ENCODE measurements around the gene SDHAF4. TPM values are rescaled to one million over a fixed set of nuclear protein-coding genes. Genes with fewer than 3 reads are reported as not detected.

The SDHAF4 gene
- total RNA-seq, 1 experiment from 2014 or later, result 9.3 TPM

DNA sequence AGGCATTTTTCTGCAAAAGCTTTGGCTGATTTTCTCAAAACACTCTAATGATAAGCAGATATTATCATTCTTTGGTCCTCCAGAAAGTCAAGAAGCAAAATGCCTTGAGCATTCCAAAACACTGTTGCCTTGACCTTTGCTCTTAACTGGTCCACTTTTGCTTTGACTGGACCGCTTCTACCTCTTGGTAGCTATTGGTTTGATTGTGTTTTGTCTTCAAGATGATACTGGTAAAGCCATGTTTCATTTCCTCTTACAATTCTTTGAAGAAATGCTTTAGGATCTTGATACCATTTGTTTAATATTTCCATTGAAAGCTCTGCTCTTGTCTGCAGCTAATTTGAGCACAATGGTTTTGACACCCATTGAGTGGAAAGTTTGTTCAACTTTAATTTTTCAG is 35.6 kb upstream of the SDHAF4 start:
- ChIA-PET CTCF (no interaction called here), POLR2A (ENCODE audit: low non-redundant PET) (no interaction called here)
- H3K36me3 ChIP-seq (ENCODE audit: insufficient read depth, low read length, poor library complexity, severe bottlenecking), result no peaks in the 10 kb centered on the region
- H3K9me3 ChIP-seq (ENCODE audit: low read depth, low read length, poor library complexity, severe bottlenecking), result no peaks in the 10 kb centered on the region
- DNase-seq (ENCODE audit: low spot score), result no peak
- no peak overlapping the region for H3K4me3 ChIP-seq (ENCODE audit: low read depth, low read length, poor library complexity, severe bottlenecking)
- no peaks in the 10 kb centered on the region for H3K4me1 ChIP-seq (ENCODE audit: insufficient read depth, low read length, poor library complexity, severe bottlenecking)
- no TSS peak for BruUV-seq (replicated peaks)
- intact Hi-C loops (cut with micrococcal nuclease; ENCODE audit: unreplicated experiment), result no loop called here
- H3K27me3 ChIP-seq (replicated peaks; ENCODE audit: insufficient read depth, low read depth, low read length, poor library complexity), result no peaks in the 10 kb centered on the region
- H3K27ac ChIP-seq (ENCODE audit: low read depth, low read length, poor library complexity, severe bottlenecking), result no peak overlapping the region
- TF ChIP-seq, protein P1, sequence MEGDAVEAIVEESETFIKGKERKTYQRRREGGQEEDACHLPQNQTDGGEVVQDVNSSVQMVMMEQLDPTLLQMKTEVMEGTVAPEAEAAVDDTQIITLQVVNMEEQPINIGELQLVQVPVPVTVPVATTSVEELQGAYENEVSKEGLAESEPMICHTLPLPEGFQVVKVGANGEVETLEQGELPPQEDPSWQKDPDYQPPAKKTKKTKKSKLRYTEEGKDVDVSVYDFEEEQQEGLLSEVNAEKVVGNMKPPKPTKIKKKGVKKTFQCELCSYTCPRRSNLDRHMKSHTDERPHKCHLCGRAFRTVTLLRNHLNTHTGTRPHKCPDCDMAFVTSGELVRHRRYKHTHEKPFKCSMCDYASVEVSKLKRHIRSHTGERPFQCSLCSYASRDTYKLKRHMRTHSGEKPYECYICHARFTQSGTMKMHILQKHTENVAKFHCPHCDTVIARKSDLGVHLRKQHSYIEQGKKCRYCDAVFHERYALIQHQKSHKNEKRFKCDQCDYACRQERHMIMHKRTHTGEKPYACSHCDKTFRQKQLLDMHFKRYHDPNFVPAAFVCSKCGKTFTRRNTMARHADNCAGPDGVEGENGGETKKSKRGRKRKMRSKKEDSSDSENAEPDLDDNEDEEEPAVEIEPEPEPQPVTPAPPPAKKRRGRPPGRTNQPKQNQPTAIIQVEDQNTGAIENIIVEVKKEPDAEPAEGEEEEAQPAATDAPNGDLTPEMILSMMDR (conservative IDR thresholded peaks at IDR 0.05; ENCODE audit: low read depth, low read length), result no peak
- TF ChIP-seq EZH2 (IDR thresholded peaks at IDR 0.05; ENCODE audit: borderline replicate concordance, low read depth, low read length, poor library complexity, severe bottlenecking), result no peak

DNA sequence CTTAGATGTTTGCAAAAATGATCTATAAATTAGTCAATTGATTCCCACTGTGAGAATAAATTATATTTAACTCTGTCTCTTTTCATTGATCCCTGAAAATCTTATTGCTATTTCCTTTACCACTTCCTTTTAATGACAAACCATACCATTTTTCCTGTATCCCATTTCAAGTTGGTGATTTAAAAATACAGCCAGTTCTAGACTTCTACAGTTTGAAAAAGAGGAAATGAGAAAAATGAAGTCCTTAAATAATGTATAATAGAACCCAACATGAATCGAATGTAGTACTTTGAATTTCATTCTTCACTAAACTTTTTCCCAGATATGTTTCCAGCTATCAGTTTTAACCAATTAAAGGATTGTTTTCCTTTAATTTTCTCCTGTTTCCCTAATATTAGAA is 29.5 kb upstream of the SDHAF4 start:
- ChIA-PET POLR2A (ENCODE audit: low non-redundant PET) (no interaction called here), CTCF (no interaction called here)
- no peak for DNase-seq (ENCODE audit: low spot score)
- Histone ChIP-seq H3K4me3 (ENCODE audit: low read depth, low read length, poor library complexity, severe bottlenecking) (no peak overlapping the region), H3K27me3 (replicated peaks; ENCODE audit: insufficient read depth, low read depth, low read length, poor library complexity) (no peaks in the 10 kb centered on the region), H3K36me3 (ENCODE audit: insufficient read depth, low read length, poor library complexity, severe bottlenecking) (no peaks in the 10 kb centered on the region), H3K9me3 (ENCODE audit: low read depth, low read length, poor library complexity, severe bottlenecking) (no peaks in the 10 kb centered on the region), H3K4me1 (ENCODE audit: insufficient read depth, low read length, poor library complexity, severe bottlenecking) (no peaks in the 10 kb centered on the region), H3K27ac (ENCODE audit: low read depth, low read length, poor library complexity, severe bottlenecking) (no peak overlapping the region)
- intact Hi-C loops (cut with micrococcal nuclease; ENCODE audit: unreplicated experiment), result no loop called here
- no peak for TF ChIP-seq EZH2 (IDR thresholded peaks at IDR 0.05; ENCODE audit: borderline replicate concordance, low read depth, low read length, poor library complexity, severe bottlenecking)
- no TSS peak for BruUV-seq (replicated peaks)

DNA sequence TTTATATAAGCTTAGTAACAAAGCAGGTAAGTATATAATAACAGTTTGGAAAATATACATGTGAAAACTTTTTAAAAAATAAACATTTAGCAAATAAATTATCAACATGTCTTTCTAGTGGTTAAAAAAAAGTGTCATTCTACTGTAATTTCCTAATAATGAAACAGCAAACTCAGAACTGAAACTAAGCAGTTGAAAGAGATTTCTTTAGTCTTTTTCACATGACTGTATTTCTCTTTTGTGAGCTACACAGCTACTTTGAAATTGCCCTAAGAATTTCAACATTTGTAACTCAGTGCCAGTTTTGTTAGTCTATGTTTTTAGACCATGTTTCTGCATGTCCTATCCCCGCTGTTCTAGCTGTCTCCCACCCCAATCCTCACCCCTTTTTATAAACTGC is 28.4 kb upstream of the SDHAF4 start:
- CTCF ChIA-PET, result no interaction called here

DNA sequence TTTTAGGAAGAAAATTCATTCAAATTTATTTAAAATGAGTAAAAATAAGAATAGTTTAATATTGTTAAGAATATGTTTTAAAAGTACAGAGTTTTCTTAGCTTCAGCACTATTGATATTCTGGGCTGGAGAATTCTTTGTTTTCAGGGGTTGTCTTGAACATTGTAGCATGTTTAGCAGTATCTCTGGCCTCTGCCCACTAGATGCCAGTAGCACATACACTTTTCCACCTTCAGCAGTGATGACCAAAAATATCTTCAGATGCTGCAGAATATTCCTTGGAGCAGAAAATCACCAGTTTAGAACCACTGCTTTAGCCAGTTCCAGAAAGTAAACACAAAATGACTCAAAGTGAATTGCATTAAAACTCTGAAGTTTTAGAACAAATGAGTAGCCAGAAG is 19.4 kb upstream of the SDHAF4 start:
- TF ChIP-seq, protein P1 (conservative IDR thresholded peaks at IDR 0.05; ENCODE audit: low read depth, low read length), result peak; percentile 44
- TF ChIP-seq EZH2 (IDR thresholded peaks at IDR 0.05; ENCODE audit: borderline replicate concordance, low read depth, low read length, poor library complexity, severe bottlenecking), result no peak
- no peaks in the 10 kb centered on the region for H3K4me1 ChIP-seq (ENCODE audit: insufficient read depth, low read length, poor library complexity, severe bottlenecking)
- peak; percentile 11 for DNase-seq (ENCODE audit: low spot score)
- no peak overlapping the region for H3K4me3 ChIP-seq (ENCODE audit: low read depth, low read length, poor library complexity, severe bottlenecking)
- H3K36me3 ChIP-seq (ENCODE audit: insufficient read depth, low read length, poor library complexity, severe bottlenecking), result no peaks in the 10 kb centered on the region
- no TSS peak for BruUV-seq (replicated peaks)
- H3K27ac ChIP-seq (ENCODE audit: low read depth, low read length, poor library complexity, severe bottlenecking), result no peak overlapping the region
- ChIA-PET POLR2A (ENCODE audit: low non-redundant PET) (interaction anchor here (0.6 kb wide), 1 partner anchor 134 kb away, joined by 3 read pairs; the partner anchor contains the start of gene FAM135A), CTCF (no interaction called here)
- H3K27me3 ChIP-seq (replicated peaks; ENCODE audit: insufficient read depth, low read depth, low read length, poor library complexity), result no peaks in the 10 kb centered on the region
- H3K9me3 ChIP-seq (ENCODE audit: low read depth, low read length, poor library complexity, severe bottlenecking), result no peaks in the 10 kb centered on the region
- intact Hi-C loops (cut with micrococcal nuclease; ENCODE audit: unreplicated experiment), result no loop called here

More for the DNA sequence above, 28.4 kb upstream of the SDHAF4 start:
- Histone ChIP-seq H3K4me1 (ENCODE audit: insufficient read depth, low read length, poor library complexity, severe bottlenecking) (no peaks in the 10 kb centered on the region), H3K4me3 (ENCODE audit: low read depth, low read length, poor library complexity, severe bottlenecking) (no peak overlapping the region), H3K27ac (ENCODE audit: low read depth, low read length, poor library complexity, severe bottlenecking) (no peak overlapping the region), H3K9me3 (ENCODE audit: low read depth, low read length, poor library complexity, severe bottlenecking) (no peaks in the 10 kb centered on the region), H3K36me3 (ENCODE audit: insufficient read depth, low read length, poor library complexity, severe bottlenecking) (no peaks in the 10 kb centered on the region), H3K27me3 (replicated peaks; ENCODE audit: insufficient read depth, low read depth, low read length, poor library complexity) (no peaks in the 10 kb centered on the region)
- BruUV-seq (replicated peaks), result no TSS peak
- DNase-seq (ENCODE audit: low spot score), result no peak
- no peak for TF ChIP-seq EZH2 (IDR thresholded peaks at IDR 0.05; ENCODE audit: borderline replicate concordance, low read depth, low read length, poor library complexity, severe bottlenecking)
- TF ChIP-seq, protein P1 (conservative IDR thresholded peaks at IDR 0.05; ENCODE audit: low read depth, low read length), result no peak
- intact Hi-C loops (cut with micrococcal nuclease; ENCODE audit: unreplicated experiment), result no loop called here
- POLR2A ChIA-PET (ENCODE audit: low non-redundant PET), result no interaction called here
